ENCODE data around the gene HDLBP. TPM values are rescaled to one million over a fixed set of nuclear protein-coding genes. Genes with fewer than 3 reads are reported as not detected.

The HDLBP gene
- total RNA-seq, 4 donors from 2014 or later = 239 to 310 (median 273) TPM

DNA sequence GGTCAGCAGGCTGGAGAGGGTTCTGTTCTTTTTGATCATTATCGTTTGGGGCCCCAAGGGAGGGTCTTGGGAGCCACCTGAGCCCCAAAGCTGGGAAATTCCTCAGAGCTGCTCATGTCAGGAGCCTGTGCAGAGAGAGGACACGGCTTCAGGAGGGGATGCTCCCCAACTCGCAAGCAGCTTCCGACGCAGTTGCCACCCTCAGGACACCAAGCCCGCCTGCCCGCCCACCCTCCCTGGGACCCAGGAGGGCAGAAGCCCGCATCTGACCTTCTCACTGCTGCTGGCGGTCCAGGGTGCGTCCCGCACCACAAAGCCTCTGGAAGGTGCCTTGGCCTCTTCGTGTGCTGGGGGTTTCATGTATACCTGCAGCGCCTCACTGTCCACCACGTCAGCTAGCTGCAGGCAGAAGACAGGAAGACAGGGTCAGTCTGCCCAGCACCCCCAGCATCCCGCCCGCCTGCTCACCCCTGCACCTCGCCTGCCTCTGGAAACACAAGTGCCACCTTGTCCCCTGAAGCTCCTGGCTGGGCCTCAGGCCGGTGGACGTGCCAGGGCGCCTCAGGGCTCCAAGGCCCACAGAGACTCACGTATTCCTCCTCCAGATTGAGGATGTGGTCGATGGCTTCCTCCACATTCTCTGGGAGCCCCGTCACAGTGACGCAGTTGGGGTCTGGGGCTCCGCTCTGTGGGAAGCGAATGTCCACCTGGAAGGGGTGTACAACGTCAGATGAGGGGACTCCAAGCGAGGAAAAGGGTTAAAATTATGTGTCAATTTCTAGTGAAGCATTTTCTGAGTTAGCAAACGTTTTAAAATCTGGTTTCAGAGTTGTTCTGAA lies 85.7 kb downstream of the HDLBP start:
- TF ChIP-seq POLR2A (IDR thresholded peaks at IDR 0.05) = no peak
- TF ChIP-seq, protein P1, sequence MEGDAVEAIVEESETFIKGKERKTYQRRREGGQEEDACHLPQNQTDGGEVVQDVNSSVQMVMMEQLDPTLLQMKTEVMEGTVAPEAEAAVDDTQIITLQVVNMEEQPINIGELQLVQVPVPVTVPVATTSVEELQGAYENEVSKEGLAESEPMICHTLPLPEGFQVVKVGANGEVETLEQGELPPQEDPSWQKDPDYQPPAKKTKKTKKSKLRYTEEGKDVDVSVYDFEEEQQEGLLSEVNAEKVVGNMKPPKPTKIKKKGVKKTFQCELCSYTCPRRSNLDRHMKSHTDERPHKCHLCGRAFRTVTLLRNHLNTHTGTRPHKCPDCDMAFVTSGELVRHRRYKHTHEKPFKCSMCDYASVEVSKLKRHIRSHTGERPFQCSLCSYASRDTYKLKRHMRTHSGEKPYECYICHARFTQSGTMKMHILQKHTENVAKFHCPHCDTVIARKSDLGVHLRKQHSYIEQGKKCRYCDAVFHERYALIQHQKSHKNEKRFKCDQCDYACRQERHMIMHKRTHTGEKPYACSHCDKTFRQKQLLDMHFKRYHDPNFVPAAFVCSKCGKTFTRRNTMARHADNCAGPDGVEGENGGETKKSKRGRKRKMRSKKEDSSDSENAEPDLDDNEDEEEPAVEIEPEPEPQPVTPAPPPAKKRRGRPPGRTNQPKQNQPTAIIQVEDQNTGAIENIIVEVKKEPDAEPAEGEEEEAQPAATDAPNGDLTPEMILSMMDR (IDR thresholded peaks at IDR 0.05) = no peak
- Histone ChIP-seq H3K4me3 (no peak overlapping the region), H3K4me1 (peaks cover 0 to under 1% (median 0%) of the 10 kb centered on the region in 3 donors), H3K27me3 (no peaks in the 10 kb centered on the region), H3K36me3 (peaks cover 65 to 99% (median 78%) of the 10 kb centered on the region in 3 donors), H3K27ac (no peak overlapping the region), H3K9me3 (no peaks in the 10 kb centered on the region)
- no peak for DNase-seq
- intact Hi-C loops (cut with DNase I) = no loop called here
- WGBS, 2 donors = 82 to 84% methylated on average over 8 to 16 of the region's 29 CpGs

DNA sequence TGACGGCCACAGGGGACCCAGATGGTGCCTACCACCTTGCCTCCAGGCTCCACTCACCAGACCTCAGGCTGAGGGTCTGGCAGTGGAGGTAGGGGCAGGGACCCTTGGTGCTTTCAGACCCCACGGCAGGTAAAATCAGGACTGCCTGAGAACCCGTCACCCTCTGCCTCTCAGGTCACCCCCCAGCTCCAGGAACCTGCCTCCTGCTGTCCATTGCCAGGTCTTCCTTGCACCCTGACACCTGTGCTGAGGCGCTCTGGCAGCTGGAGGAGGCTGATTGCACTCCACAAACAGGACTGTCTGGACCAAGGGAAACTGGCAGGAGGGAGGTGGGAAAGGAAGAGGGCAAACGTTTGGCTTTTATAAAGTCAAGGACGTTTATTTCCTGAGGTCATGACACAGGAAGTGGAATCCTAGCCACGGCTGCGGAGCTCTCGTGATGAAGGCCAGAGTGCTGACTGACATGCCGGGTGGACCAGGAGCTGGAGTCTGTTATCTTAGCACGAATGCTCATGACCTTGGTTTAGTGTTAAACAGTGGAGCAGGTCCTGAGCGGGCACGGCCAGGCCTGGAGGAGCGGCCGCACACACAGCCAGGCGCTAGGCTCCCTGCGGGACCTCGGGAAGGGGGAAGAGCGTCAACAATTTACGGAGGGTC lies 86.5 kb downstream of the HDLBP start:
- no peak overlapping the region for H3K27ac ChIP-seq
- H3K4me1 ChIP-seq = peaks cover 4 to 9% (median 4%) of the 10 kb centered on the region in 3 donors
- no peaks in the 10 kb centered on the region for H3K9me3 ChIP-seq
- H3K4me3 ChIP-seq = no peak overlapping the region
- peaks cover 57 to 91% (median 70%) of the 10 kb centered on the region in 3 donors for H3K36me3 ChIP-seq
- DNase-seq = no peak
- intact Hi-C loops (cut with DNase I) = no loop called here
- TF ChIP-seq, protein P1 (IDR thresholded peaks at IDR 0.05) = no peak
- TF ChIP-seq POLR2A (IDR thresholded peaks at IDR 0.05) = no peak
- H3K27me3 ChIP-seq = no peaks in the 10 kb centered on the region
- 82 to 88% methylated on average over 8 to 16 of the region's 20 CpGs for WGBS, 2 donors

DNA sequence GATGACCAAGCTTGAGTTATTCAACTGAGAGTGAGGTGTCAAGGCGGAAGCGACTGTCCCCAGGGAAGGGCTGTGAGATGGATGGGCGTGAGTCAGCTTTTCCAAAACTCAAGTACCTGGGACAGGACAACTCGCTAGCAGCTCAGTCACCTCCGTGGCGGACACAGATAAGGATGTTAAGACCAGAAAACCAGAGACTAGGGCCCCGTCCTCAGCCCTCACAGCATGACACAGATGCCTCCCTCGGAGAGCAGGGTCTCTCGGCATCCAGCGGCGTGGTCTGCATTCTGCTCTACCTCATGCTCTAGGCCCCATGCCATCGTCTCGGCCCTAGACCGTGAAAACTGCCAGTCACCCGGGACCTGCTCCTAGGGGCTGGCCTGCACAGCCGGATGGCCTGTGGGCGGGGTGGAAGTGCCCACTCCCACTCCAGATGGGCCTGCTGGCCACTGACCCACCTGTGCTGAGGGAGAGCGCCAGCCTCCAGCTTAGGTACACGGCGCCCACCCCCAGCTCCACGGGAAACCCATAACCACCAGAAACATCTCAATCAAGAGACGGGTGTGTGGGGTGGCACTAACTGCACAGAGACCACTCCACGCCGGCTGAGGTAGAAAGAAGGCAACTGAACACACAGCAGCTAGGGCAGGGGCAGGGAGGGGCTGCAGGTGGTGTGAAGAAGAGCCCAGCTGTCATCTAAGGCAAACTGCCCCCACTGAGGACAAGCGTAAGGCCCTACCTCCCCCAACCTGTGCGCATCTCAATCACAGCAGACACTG lies 87.2 kb downstream of the HDLBP start:
- no peak overlapping the region for H3K4me3 ChIP-seq
- intact Hi-C loops (cut with DNase I) = no loop called here
- H3K27ac ChIP-seq = no peak overlapping the region
- TF ChIP-seq, protein P1 (IDR thresholded peaks at IDR 0.05) = no peak
- TF ChIP-seq POLR2A (IDR thresholded peaks at IDR 0.05) = no peak
- WGBS, 2 donors = 90% methylated on average over 12 to 13 of the region's 26 CpGs
- no peak for DNase-seq
- peaks cover 52 to 84% (median 62%) of the 10 kb centered on the region in 3 donors for H3K36me3 ChIP-seq
- peaks cover 4 to 16% (median 4%) of the 10 kb centered on the region in 3 donors for H3K4me1 ChIP-seq
- H3K9me3 ChIP-seq = no peaks in the 10 kb centered on the region
- no peaks in the 10 kb centered on the region for H3K27me3 ChIP-seq

DNA sequence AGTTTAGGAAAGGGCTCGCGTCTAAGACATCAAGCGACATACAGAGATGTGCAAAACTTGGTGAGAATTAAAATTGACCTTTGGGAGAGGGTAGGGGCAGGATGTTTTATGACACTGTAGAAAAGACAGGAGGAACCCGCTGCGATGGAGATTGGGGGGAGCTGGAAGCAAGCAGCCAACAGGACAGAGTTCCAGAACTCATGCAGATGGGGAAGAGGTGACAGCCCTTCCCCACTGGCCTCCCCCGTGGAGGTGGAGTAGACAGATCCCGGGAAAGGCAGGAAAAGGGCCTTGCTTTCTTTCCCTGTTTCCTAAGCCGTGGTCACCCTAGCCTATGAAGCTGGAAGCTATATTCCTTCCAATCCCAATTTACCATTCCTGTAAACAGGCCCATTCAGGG lies 87.9 kb downstream of the HDLBP start:
- Histone ChIP-seq H3K4me3 (no peak overlapping the region), H3K36me3 (peaks cover 45 to 77% (median 56%) of the 10 kb centered on the region in 3 donors), H3K4me1 (peaks cover 4 to 16% (median 4%) of the 10 kb centered on the region in 3 donors), H3K27me3 (no peaks in the 10 kb centered on the region), H3K9me3 (no peaks in the 10 kb centered on the region), H3K27ac (no peak overlapping the region)
- TF ChIP-seq, protein P1 (IDR thresholded peaks at IDR 0.05) = no peak
- TF ChIP-seq POLR2A (IDR thresholded peaks at IDR 0.05) = no peak
- intact Hi-C loops (cut with DNase I) = no loop called here
- no peak for DNase-seq
- WGBS, 2 donors = 83 to 87% methylated on average over 8 of the region's 8 CpGs
